GM21423 (cell line): ENCODE measurements around the gene MAPT.
"Not testable (repeated sequence)": the region's sequence is repeated elsewhere in the genome, so short reads cannot be mapped to it uniquely, and the experiment has no call there.

ENCODE experiments used
- ATAC-seq: cut with Tn5 transposase; IDR thresholded peaks from one replicate; pipeline ENCODE4 v1.9.1; 2021; ENCODE audit warnings: mild to moderate bottlenecking, moderate library complexity; ENCODE audit not compliant: unreplicated experiment

Gene MAPT

GRCh38 chr17:45923511-45924268 lies 29.3 kb downstream of the MAPT start:
- no peak for ATAC-seq

- no peak for ATAC-seq
These were observed 30.0 kb downstream of the MAPT start for GRCh38 chr17:45924332-45924820.

GRCh38 chr17:45925311-45925710 lies 31.0 kb downstream of the MAPT start:
- no peak for ATAC-seq

GRCh38 chr17:45927247-45927646 lies 32.9 kb downstream of the MAPT start:
- ATAC-seq = no peak

- no peak for ATAC-seq
These were observed 35.0 kb downstream of the MAPT start for GRCh38 chr17:45929344-45929743.

- no peak for ATAC-seq
These were observed 36.1 kb downstream of the MAPT start for GRCh38 chr17:45930420-45930951.

GRCh38 chr17:45931677-45932076 lies 37.3 kb downstream of the MAPT start:
- ATAC-seq = no peak

- no peak for ATAC-seq
These were observed 40.0 kb downstream of the MAPT start for GRCh38 chr17:45934044-45934979.

- ATAC-seq = no peak
These were observed 40.9 kb downstream of the MAPT start for GRCh38 chr17:45935197-45935709.

GRCh38 chr17:45935710-45936509 lies 41.6 kb downstream of the MAPT start:
- no peak for ATAC-seq

GRCh38 chr17:45936610-45937009 lies 42.3 kb downstream of the MAPT start:
- no peak for ATAC-seq

- not testable (repeated sequence) for ATAC-seq
These were observed 42.8 kb downstream of the MAPT start for GRCh38 chr17:45937186-45937585.

- ATAC-seq = no peak
These were observed 45.0 kb downstream of the MAPT start for GRCh38 chr17:45939395-45939794.

- no peak for ATAC-seq
These were observed 45.9 kb downstream of the MAPT start for GRCh38 chr17:45940293-45940692.

- ATAC-seq = no peak
These were observed 46.5 kb downstream of the MAPT start for GRCh38 chr17:45940826-45941225.

- ATAC-seq = no peak
These were observed 47.0 kb downstream of the MAPT start for GRCh38 chr17:45941395-45941794.

- ATAC-seq = no peak
These were observed 47.9 kb downstream of the MAPT start for GRCh38 chr17:45942284-45942683.

GRCh38 chr17:45946841-45947256 lies 52.5 kb downstream of the MAPT start:
- no peak for ATAC-seq

- ATAC-seq = no peak
These were observed 54.1 kb downstream of the MAPT start for GRCh38 chr17:45948498-45948880.

- no peak for ATAC-seq
These were observed 54.7 kb downstream of the MAPT start for GRCh38 chr17:45948881-45949624.
